GM18507 (cell line): ENCODE data around the gene PDHX.
"Not testable (repeated sequence)": the region's sequence is repeated elsewhere in the genome, so short reads cannot be mapped to it uniquely, and the experiment has no call there.

Experiments used
- DNase-seq: peaks from one replicate; pipeline ENCODE4 v3.0.0; 2011; ENCODE audit warnings: low read depth; ENCODE audit not compliant: insufficient read length; ENCODE audit errors: extremely low spot score
- FAIRE-seq: peaks from 2 replicates; lab custom pipeline; 2011; peaks lifted over from hg19 to GRCh38; lab: Jason Lieb, UNC

Gene PDHX

GRCh38 chr11:35011389-35011788 is 95.0 kb downstream of the PDHX start:
- DNase-seq (no peak), FAIRE-seq (no peak)

- FAIRE-seq, result peak; percentile 26
- DNase-seq, result no peak
Observed at GRCh38 chr11:35011944-35012343, 95.5 kb downstream of the PDHX start.

GRCh38 chr11:35012467-35013191 is 96.2 kb downstream of the PDHX start:
- no peak for DNase-seq
- FAIRE-seq, result peak; percentile 84

GRCh38 chr11:35013514-35014233 is 97.3 kb downstream of the PDHX start:
- peak; percentile 78 for FAIRE-seq
- DNase-seq, result no peak

GRCh38 chr11:35014346-35014745 is 97.9 kb downstream of the PDHX start:
- DNase-seq (no peak), FAIRE-seq (no peak)

GRCh38 chr11:35015621-35016387 is 99.4 kb downstream of the PDHX start:
- DNase-seq (no peak), FAIRE-seq (no peak)

- no peak for DNase-seq
- FAIRE-seq, result no peak
Observed at GRCh38 chr11:35016916-35017315, 100.5 kb downstream of the PDHX start.

GRCh38 chr11:35017528-35018342 is 101.3 kb downstream of the PDHX start:
- no peak for DNase-seq
- FAIRE-seq, result no peak

GRCh38 chr11:35021589-35021988 is 105.2 kb downstream of the PDHX start:
- FAIRE-seq, result no peak
- DNase-seq, result no peak

GRCh38 chr11:35023940-35024339 is 107.5 kb downstream of the PDHX start:
- FAIRE-seq, DNase-seq: not testable (repeated sequence)

- not testable (repeated sequence) for FAIRE-seq, DNase-seq
Observed at GRCh38 chr11:35028007-35028406, 111.6 kb downstream of the PDHX start.

GRCh38 chr11:35029979-35030682 is 113.7 kb downstream of the PDHX start:
- FAIRE-seq (peak; percentile 76), DNase-seq (no peak)

GRCh38 chr11:35030716-35031213 is 114.3 kb downstream of the PDHX start:
- no peak for FAIRE-seq
- DNase-seq, result no peak

GRCh38 chr11:35031346-35031745 is 114.9 kb downstream of the PDHX start:
- DNase-seq (no peak), FAIRE-seq (no peak)

- DNase-seq (no peak), FAIRE-seq (no peak)
Observed at GRCh38 chr11:35031867-35032266, 115.4 kb downstream of the PDHX start.

GRCh38 chr11:35033011-35033410 is 116.6 kb downstream of the PDHX start:
- DNase-seq (no peak), FAIRE-seq (no peak)

- no peak for DNase-seq
- no peak for FAIRE-seq
Observed at GRCh38 chr11:35034401-35034800, 118.0 kb downstream of the PDHX start.

- no peak for DNase-seq
- FAIRE-seq, result peak; percentile 60
Observed at GRCh38 chr11:35035894-35036408, 119.5 kb downstream of the PDHX start.
